ENCODE results near the gene RARS2.
A peak's percentile ranks its signal among the peaks of the same experiment; 100 is the strongest.

The RARS2 gene

DNA sequence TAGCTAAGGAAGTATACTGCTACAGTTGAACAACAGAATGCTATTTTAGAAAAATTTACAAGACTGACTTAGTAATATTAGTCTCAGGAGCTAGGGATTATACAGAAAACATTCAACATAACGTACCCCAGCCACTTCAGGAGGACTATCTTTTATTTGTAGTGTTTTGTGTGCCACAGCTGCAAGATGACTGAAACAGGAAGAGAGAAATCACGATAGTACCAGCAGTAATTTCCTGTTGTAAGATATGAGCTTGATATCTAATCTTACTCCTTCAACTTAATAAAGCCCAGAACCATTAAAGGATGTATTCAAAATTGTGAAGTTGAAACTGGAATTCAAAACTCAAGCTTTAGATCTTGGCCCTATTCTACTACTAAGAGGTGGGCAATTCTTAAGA is 75.0 kb downstream of the RARS2 start:
- Histone ChIP-seq H3K79me2 (ENCODE audit: insufficient read depth, low read length) (no peaks in the 10 kb centered on the region), H3K27me3 (ENCODE audit: insufficient read depth, low read length, poor library complexity, severe bottlenecking) (no peaks in the 10 kb centered on the region), H3K36me3 (ENCODE audit: insufficient read depth, low read length) (peaks cover 67% of the 10 kb centered on the region; the same call in 1 of the 2 replicates), H2AFZ (ENCODE audit: low read length) (no peak overlapping the region), H3K9me3 (ENCODE audit: insufficient read depth, low read depth, low read length) (no peaks in the 10 kb centered on the region), H3K9me2 (replicated peaks; ENCODE audit: low read depth, low read length) (no peaks in the 10 kb centered on the region), H3F3A (ENCODE audit: low read depth) (no peaks in the 10 kb centered on the region), H3K4me1 (ENCODE audit: insufficient read depth, low read length, poor library complexity, severe bottlenecking) (peaks cover 8% of the 10 kb centered on the region), H3K9ac (ENCODE audit: low read depth, low read length, poor library complexity, severe bottlenecking) (no peak overlapping the region), H3K4me3 (ENCODE audit: low read length, poor library complexity, severe bottlenecking) (no peak overlapping the region), H4K20me1 (ENCODE audit: insufficient read depth, low read length, poor library complexity, severe bottlenecking) (no peaks in the 10 kb centered on the region), H3K4me2 (ENCODE audit: low read depth, low read length, poor library complexity, severe bottlenecking) (peak overlapping the region; percentile 30)
- TF ChIP-seq EZH2phosphoT487 (IDR thresholded peaks at IDR 0.05; ENCODE audit: borderline replicate concordance), result no peak
- TF ChIP-seq, protein P1, sequence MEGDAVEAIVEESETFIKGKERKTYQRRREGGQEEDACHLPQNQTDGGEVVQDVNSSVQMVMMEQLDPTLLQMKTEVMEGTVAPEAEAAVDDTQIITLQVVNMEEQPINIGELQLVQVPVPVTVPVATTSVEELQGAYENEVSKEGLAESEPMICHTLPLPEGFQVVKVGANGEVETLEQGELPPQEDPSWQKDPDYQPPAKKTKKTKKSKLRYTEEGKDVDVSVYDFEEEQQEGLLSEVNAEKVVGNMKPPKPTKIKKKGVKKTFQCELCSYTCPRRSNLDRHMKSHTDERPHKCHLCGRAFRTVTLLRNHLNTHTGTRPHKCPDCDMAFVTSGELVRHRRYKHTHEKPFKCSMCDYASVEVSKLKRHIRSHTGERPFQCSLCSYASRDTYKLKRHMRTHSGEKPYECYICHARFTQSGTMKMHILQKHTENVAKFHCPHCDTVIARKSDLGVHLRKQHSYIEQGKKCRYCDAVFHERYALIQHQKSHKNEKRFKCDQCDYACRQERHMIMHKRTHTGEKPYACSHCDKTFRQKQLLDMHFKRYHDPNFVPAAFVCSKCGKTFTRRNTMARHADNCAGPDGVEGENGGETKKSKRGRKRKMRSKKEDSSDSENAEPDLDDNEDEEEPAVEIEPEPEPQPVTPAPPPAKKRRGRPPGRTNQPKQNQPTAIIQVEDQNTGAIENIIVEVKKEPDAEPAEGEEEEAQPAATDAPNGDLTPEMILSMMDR (conservative IDR thresholded peaks at IDR 0.05; ENCODE audit: low read length), result no peak

DNA sequence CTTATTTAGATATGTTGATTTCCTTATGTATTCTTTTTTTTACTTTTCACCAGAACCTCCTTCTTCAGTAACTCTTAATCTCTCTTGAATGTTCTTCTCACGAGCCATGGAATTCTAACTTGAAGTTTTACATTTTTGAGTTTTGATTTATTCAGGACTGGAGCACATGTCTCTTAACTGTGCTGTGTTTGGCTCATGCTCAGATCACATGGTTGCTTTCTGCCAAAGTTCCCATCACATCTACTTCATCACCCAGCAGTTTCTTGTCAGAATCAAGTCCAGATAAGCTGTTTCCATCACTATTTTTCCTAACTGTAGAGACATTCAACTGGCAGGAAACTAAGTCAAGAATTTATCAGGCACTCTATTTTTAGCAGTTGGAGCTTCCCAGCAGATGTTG is 85.3 kb downstream of the RARS2 start:
- Histone ChIP-seq H3K4me3 (ENCODE audit: low read length, poor library complexity, severe bottlenecking) (no peak overlapping the region), H3K36me3 (ENCODE audit: insufficient read depth, low read length) (peaks cover 41% of the 10 kb centered on the region; the same call in 1 of the 2 replicates), H3K9me2 (replicated peaks; ENCODE audit: low read depth, low read length) (no peaks in the 10 kb centered on the region), H4K20me1 (ENCODE audit: insufficient read depth, low read length, poor library complexity, severe bottlenecking) (no peaks in the 10 kb centered on the region), H3F3A (ENCODE audit: low read depth) (no peaks in the 10 kb centered on the region), H3K9ac (ENCODE audit: low read depth, low read length, poor library complexity, severe bottlenecking) (no peak overlapping the region), H2AFZ (ENCODE audit: low read length) (no peak overlapping the region), H3K4me2 (ENCODE audit: low read depth, low read length, poor library complexity, severe bottlenecking) (no peak overlapping the region), H3K27me3 (ENCODE audit: insufficient read depth, low read length, poor library complexity, severe bottlenecking) (no peaks in the 10 kb centered on the region), H3K4me1 (ENCODE audit: insufficient read depth, low read length, poor library complexity, severe bottlenecking) (no peaks in the 10 kb centered on the region), H3K79me2 (ENCODE audit: insufficient read depth, low read length) (no peaks in the 10 kb centered on the region), H3K9me3 (ENCODE audit: insufficient read depth, low read depth, low read length) (no peaks in the 10 kb centered on the region)
- no peak for TF ChIP-seq EZH2phosphoT487 (IDR thresholded peaks at IDR 0.05; ENCODE audit: borderline replicate concordance)
- TF ChIP-seq, protein P1 (conservative IDR thresholded peaks at IDR 0.05; ENCODE audit: low read length), result no peak

DNA sequence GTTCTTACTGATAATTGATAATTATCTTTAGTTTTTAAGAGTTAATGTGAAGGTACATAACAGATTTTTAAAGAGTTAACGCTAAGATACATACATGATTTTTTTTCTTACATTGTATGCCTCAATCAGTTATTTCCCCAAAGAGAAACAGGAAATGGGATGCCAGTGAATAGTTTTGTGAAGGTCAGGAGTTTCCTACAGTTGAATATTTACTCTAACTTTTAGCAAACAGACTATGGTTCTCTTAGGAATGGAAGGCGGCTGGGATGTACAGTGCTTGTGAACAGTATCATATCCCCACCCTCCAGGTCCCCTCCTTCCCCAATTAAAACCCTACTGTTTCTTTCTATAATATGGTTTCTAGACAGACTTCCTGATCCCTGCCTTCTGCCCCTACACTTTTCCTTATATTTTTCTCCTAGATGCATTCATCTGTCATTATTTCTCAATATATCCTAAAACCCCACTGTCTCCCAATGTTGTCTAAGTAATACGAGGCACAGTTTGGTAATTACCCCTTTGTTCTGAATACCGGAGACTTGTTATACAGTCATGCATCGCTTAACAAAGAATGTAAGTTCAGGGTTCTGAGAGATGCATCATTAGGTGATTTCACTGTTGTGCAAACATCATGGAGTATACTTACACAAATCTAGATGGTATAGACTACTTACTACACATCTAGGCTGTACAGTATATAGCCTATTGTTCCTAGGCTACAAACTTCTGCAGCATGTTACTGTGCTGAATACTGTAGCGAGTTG is 87.8 kb downstream of the RARS2 start:
- TF ChIP-seq, protein P1 (conservative IDR thresholded peaks at IDR 0.05; ENCODE audit: low read length), result no peak
- TF ChIP-seq EZH2phosphoT487 (IDR thresholded peaks at IDR 0.05; ENCODE audit: borderline replicate concordance), result no peak
- H3K36me3 ChIP-seq (ENCODE audit: insufficient read depth, low read length), result peaks cover 32% of the 10 kb centered on the region; the same call in 1 of the 2 replicates
- H3K4me2 ChIP-seq (ENCODE audit: low read depth, low read length, poor library complexity, severe bottlenecking), result no peak overlapping the region
- no peaks in the 10 kb centered on the region for H3K9me3 ChIP-seq (ENCODE audit: insufficient read depth, low read depth, low read length)
- no peaks in the 10 kb centered on the region for H3K9me2 ChIP-seq (replicated peaks; ENCODE audit: low read depth, low read length)
- H3K27me3 ChIP-seq (ENCODE audit: insufficient read depth, low read length, poor library complexity, severe bottlenecking), result no peaks in the 10 kb centered on the region
- H4K20me1 ChIP-seq (ENCODE audit: insufficient read depth, low read length, poor library complexity, severe bottlenecking), result no peaks in the 10 kb centered on the region
- H3K4me3 ChIP-seq (ENCODE audit: low read length, poor library complexity, severe bottlenecking), result no peak overlapping the region
- H3K79me2 ChIP-seq (ENCODE audit: insufficient read depth, low read length), result no peaks in the 10 kb centered on the region
- no peak overlapping the region for H3K9ac ChIP-seq (ENCODE audit: low read depth, low read length, poor library complexity, severe bottlenecking)
- H2AFZ ChIP-seq (ENCODE audit: low read length), result no peak overlapping the region
- no peaks in the 10 kb centered on the region for H3K4me1 ChIP-seq (ENCODE audit: insufficient read depth, low read length, poor library complexity, severe bottlenecking)
- no peaks in the 10 kb centered on the region for H3F3A ChIP-seq (ENCODE audit: low read depth)
